ENCODE data around the gene LRMDA.

The LRMDA gene

GRCh38 chr10:76086761-76087639 is 655.6 kb downstream of the LRMDA start:
- no peak for DNase-seq (ENCODE audit: low read depth)

DNA sequence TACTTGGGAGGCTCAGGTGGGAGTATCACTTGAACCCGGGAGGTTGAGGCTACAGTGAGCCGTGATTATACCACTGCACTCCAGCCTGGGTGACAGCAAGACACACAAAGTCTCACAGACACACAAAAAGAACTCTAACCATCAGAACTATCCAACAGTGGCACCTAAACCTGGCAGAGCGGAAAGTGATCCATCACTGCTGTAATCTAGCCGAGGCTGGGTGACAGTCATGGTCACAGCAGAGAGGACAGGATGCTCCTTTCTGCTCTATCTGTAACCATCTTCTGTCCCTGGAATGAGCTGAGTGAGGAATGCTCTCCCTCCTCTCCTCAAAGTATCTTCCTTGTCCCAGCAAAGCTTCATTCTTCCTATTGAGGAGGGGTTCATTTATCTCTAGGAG is 656.6 kb downstream of the LRMDA start:
- no peak for DNase-seq (ENCODE audit: low read depth)

- DNase-seq (ENCODE audit: low read depth) = no peak
These were observed 657.6 kb downstream of the LRMDA start for GRCh38 chr10:76088980-76089379.

GRCh38 chr10:76089556-76090180 is 658.2 kb downstream of the LRMDA start:
- DNase-seq (ENCODE audit: low read depth) = no peak

GRCh38 chr10:76091926-76092325 is 660.5 kb downstream of the LRMDA start:
- DNase-seq (ENCODE audit: low read depth) = no peak

GRCh38 chr10:76106611-76107010 is 675.2 kb downstream of the LRMDA start:
- no peak for DNase-seq (ENCODE audit: low read depth)

- no peak for DNase-seq (ENCODE audit: low read depth)
These were observed 677.3 kb downstream of the LRMDA start for GRCh38 chr10:76108563-76109359.

DNA sequence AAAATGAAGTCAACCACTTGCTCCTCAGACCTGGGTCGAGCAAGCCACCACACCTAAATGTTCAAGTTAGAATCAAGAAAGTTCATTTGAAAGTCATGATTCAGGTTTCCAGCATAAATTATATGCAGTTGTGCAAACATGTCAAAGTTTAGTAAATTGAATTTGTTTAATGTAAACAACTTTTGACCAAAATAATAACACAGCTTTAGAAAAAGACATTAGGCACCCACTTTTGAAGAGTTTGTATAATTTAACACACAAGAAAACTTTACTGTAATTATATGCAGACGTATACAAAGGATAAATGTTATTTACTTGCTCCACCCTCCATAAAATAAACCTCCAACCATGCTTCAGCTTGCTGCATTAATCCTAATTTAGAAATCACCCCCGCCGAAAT is 680.0 kb downstream of the LRMDA start:
- DNase-seq (ENCODE audit: low read depth) = no peak

DNA sequence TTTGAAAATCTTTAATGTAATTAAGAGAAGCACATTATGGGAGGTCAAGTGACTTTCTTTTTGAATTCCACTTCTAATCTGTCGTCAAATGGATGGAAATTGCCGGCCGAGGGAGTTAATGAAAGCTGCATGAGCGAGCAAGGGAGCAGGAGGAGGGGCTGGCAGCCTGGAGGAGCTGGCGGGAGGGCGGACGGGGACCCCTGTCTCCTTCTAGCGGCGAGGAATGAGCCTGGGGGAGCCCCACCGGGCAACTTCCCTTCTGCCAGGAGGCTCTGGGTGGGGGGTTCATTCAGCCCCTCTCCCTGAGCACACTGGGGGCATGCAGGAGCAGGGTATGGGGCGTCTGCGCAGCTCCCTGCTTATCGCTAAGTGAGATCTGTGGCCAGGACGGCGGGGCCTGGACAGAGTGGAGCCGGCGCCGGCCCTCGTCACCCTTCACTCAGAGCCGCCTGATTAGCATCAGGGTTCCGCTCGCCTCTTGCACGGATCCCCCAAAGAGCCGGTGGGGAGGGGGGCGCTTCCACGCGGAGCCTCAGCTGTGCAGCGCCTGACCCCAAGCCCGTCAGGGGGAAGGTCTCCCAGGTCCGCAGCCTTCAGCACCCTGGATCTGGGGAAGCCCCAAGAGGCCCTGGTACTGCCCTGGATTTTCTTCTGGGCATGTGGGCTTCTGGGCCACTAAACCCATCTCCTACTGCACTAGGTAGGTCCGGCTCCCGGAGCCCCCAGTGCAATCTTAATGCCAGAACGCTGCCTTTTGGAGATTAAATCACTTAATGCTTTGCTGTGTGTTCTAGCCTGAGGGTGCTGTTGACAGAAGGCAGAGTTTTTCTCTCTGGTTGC is 680.8 kb downstream of the LRMDA start:
- no peak for DNase-seq (ENCODE audit: low read depth)

- DNase-seq (ENCODE audit: low read depth) = no peak
These were observed 681.4 kb downstream of the LRMDA start for GRCh38 chr10:76112826-76113150.

- DNase-seq (ENCODE audit: low read depth) = no peak
These were observed 682.5 kb downstream of the LRMDA start for GRCh38 chr10:76113952-76114351.

- no peak for DNase-seq (ENCODE audit: low read depth)
These were observed 683.2 kb downstream of the LRMDA start for GRCh38 chr10:76114581-76115001.

DNA sequence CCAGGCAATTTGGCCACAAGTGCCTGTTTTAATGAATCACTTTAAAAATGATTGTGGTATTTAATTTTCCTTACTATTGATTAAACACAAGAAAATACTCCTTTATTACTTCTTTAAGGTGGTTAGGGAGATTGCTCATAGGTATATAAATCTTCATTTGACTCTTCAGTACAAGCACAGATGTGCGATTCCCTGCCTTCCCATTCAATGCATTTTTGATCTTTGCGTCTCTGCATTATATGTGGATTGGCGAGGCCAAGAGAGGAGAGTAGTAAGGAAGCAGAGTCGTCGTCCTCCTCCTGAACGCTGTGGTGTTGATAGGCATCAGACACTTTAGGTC is 683.7 kb downstream of the LRMDA start:
- DNase-seq (ENCODE audit: low read depth) = no peak

GRCh38 chr10:76115471-76116155 is 684.2 kb downstream of the LRMDA start:
- DNase-seq (ENCODE audit: low read depth) = no peak

- DNase-seq (ENCODE audit: low read depth) = no peak
These were observed 685.1 kb downstream of the LRMDA start for GRCh38 chr10:76116523-76116922.

GRCh38 chr10:76117949-76118348 is 686.5 kb downstream of the LRMDA start:
- no peak for DNase-seq (ENCODE audit: low read depth)

GRCh38 chr10:76119036-76119435 is 687.6 kb downstream of the LRMDA start:
- DNase-seq (ENCODE audit: low read depth) = no peak

DNA sequence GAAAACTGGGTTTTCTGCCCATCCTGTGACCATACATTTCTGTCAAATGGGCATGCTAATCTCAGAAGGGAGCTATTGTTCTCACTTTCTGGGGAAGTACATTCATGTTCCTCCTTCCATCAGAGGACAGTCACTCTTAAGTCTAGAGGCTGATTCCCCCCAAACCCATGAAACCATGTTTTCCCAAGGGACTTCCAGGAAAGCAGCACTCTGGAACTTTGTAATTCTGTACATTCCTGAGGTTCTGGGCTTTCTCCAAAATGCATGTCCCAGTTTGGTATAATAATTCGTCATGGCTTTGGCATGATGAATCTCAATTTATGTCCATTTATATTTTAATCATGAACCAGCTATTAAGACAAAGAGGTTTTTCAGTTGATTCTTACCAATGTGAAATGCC is 688.1 kb downstream of the LRMDA start:
- DNase-seq (ENCODE audit: low read depth) = no peak

DNA sequence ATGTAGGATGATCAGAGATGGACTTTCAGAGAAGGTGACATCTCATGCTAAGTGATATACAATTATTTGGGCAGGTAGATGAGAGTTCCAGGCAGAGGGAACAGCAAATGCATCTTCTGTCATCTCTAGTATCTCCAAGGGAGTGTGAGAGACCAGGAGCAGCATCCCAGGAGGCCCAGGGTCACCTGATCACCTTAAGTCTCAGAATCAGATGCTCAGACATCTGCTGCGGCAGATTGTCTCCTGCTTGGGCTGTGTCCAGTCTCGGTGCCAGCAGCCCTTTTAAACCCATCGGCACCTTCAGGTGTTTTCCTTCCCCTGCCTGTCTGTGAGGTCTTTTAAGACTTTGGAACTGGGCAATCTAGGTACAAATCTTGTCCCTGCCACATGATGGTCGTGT is 690.6 kb downstream of the LRMDA start:
- no peak for DNase-seq (ENCODE audit: low read depth)

- DNase-seq (ENCODE audit: low read depth) = no peak
These were observed 692.9 kb downstream of the LRMDA start for GRCh38 chr10:76124280-76124679.

DNA sequence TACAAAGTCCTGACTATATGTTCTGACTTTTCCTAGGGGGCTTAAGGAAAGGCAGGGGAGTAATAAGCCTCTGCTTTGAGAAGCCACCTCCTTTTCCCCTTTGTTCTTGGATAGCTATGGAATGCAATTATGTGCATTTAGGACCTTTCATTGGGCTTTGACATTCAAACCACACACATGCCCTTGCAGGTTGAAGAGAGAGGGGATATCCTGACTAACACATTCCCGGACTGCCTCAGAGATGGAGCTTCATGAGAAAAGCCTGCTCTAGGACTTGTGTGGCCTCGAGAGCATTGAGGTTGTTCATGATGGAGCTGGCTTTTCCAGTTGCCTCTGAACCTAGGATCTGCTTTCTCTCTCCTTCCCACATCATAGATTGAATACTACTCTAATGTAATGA is 694.5 kb downstream of the LRMDA start:
- DNase-seq (ENCODE audit: low read depth) = no peak

Measured in T follicular helper cell (primary cell).